Activated CD8-positive, alpha-beta T cell treated with anti-CD3 and anti-CD28 coated beads for 36 hours (primary cell): ENCODE measurements around the gene THAP8. TPM values are rescaled to one million over a fixed set of nuclear protein-coding genes. Genes with fewer than 3 reads are reported as not detected.

ENCODE experiments used
- ATAC-seq: fragments of 200-7000 bp; cut with Tn5 transposase; one replicate; pipeline ENCODE4 v1.10.0; 2021; ENCODE audit warnings: mild to moderate bottlenecking, moderate library complexity
- CTCF ChIA-PET: fragments of 350-600 bp; sonication (Branson Sonifier 250); formaldehyde crosslinking; loops from one replicate; lab custom pipeline; 2021; ENCODE audit warnings: antibody characterized with exemption; lab: Charles Lee
- POLR2A ChIA-PET: fragments of 350-600 bp; sonication (Branson Sonifier 250); formaldehyde crosslinking; loops from one replicate; lab custom pipeline; 2021; ENCODE audit warnings: antibody characterized with exemption; lab: Charles Lee
- DNase-seq: peaks from one replicate; pipeline ENCODE4 v3.0.0-alpha.2; 2020
- H3K27ac Mint-ChIP-seq: one replicate; pipeline ENCODE4 v1.8.0; 2021; ENCODE audit warnings: mild to moderate bottlenecking, mixed read lengths
- H3K27me3 Mint-ChIP-seq: one replicate; pipeline ENCODE4 v1.8.0; 2021; ENCODE audit warnings: mixed read lengths
- H3K36me3 Mint-ChIP-seq: one replicate; pipeline ENCODE4 v1.8.0; 2021; ENCODE audit warnings: low read depth, mixed read lengths
- H3K4me1 Mint-ChIP-seq: one replicate; pipeline ENCODE4 v1.8.0; 2021; ENCODE audit warnings: low read depth, mixed read lengths
- H3K4me3 Mint-ChIP-seq: one replicate; pipeline ENCODE4 v1.8.0; 2021; ENCODE audit warnings: mild to moderate bottlenecking, moderate library complexity, mixed read lengths
- H3K9me3 Mint-ChIP-seq: one replicate; pipeline ENCODE4 v1.8.0; 2021; ENCODE audit warnings: mixed read lengths
- CTCF ChIP-seq: fragments of 200-600 bp; IDR thresholded peaks from one replicate; pipeline ENCODE4 v1.8.0; 2022; ENCODE audit warnings: antibody characterized with exemption, mild to moderate bottlenecking
- intact Hi-C: fragments of 100-400 bp; cut with micrococcal nuclease; formaldehyde crosslinking; loops from one replicate; pipeline ENCODE4 v1.10.0; 2022
- total RNA-seq, 2 experiments: library from RNA; stranded (reverse); gene quantifications; one replicate each; pipeline ENCODE4 v1.2.3, GENCODE V29; 2021

THAP8 gene
- total RNA-seq, 2 experiments from 2014 or later, result 3.4 to 3.7 TPM

GRCh38 chr19:36082916-36083315, 28.8 kb upstream of the THAP8 start:
- CTCF ChIA-PET, result no interaction called here
- Mint-ChIP-seq H3K36me3 (peaks cover 54% of the 10 kb centered on the region), H3K27ac (no peak overlapping the region), H3K27me3 (no peaks in the 10 kb centered on the region), H3K4me3 (no peak overlapping the region), H3K9me3 (no peaks in the 10 kb centered on the region), H3K4me1 (no peaks in the 10 kb centered on the region)
- ATAC-seq (no peak), DNase-seq (no peak)
- no peak for TF ChIP-seq CTCF
- intact Hi-C loops, result no loop called here
- POLR2A ChIA-PET, result interaction anchor here (1.2 to 1.4 kb wide), 2 partner anchors 13 to 101 kb away, joined by 3 to 4 read pairs; no protein-coding TSS in a partner anchor

DNA sequence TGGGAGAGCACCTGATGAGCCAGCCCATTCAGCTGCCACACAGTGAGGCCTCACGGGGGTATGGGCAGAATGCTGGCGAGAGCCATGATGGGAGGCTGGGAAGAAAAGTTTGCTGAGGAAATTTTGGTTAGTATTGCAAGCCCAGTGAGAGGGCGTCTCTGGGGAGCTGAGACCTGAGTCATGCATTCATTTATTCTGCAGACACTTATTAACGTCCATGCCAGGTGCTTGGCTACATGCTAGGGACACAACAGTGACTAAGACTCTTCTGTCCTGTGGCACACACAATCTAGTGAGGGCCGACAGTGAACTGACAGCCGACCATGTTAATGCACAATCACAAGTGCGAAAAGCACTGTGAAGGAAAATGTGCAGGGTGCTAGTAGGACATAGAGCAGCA, 27.8 kb upstream of the THAP8 start:
- CTCF ChIA-PET, result no interaction called here
- ATAC-seq, result no peak
- Mint-ChIP-seq H3K27me3 (no peaks in the 10 kb centered on the region), H3K9me3 (no peaks in the 10 kb centered on the region), H3K4me1 (no peaks in the 10 kb centered on the region), H3K36me3 (peaks cover 58% of the 10 kb centered on the region), H3K27ac (no peak overlapping the region), H3K4me3 (no peak overlapping the region)
- POLR2A ChIA-PET, result no interaction called here
- DNase-seq, result no peak
- TF ChIP-seq CTCF, result no peak
- intact Hi-C loops, result no loop called here

GRCh38 chr19:36081385-36081784, 27.3 kb upstream of the THAP8 start:
- DNase-seq, result no peak
- CTCF ChIA-PET, result no interaction called here
- Mint-ChIP-seq H3K4me1 (no peaks in the 10 kb centered on the region), H3K36me3 (peaks cover 58% of the 10 kb centered on the region), H3K4me3 (no peak overlapping the region), H3K27ac (no peak overlapping the region), H3K9me3 (no peaks in the 10 kb centered on the region), H3K27me3 (no peaks in the 10 kb centered on the region)
- intact Hi-C loops, result no loop called here
- POLR2A ChIA-PET, result no interaction called here
- ATAC-seq, result no peak
- no peak for TF ChIP-seq CTCF

DNA sequence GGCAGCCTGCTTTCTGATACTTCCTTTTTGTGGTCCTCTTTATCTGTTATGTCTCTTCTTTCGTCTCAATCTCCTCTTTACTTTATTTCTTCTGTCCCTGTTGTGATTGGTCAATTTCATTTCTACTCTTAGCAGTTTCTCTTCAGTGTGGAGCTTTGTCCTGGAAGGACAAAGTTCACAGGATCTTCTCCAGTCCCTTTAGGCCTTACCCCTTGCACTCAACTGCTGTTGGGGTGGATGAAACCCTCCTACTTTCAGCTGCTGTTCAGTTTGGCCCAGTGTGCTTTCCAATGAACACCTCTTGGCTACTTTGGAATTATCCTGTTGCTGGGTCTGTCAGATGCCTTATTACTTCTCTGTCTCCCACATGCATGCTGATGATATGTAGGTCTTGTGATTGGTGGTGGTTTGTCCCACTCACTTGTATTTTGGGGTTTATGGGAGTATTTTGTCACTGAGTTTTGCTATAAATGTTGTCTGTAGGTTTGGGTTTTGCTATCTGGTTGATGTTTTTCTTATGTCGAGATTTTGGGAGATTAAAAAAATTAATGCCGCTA, 25.4 kb upstream of the THAP8 start:
- Mint-ChIP-seq H3K4me1 (no peaks in the 10 kb centered on the region), H3K9me3 (no peaks in the 10 kb centered on the region), H3K4me3 (no peak overlapping the region), H3K27me3 (no peaks in the 10 kb centered on the region), H3K36me3 (peaks cover 57% of the 10 kb centered on the region), H3K27ac (no peak overlapping the region)
- DNase-seq, result no peak
- ChIA-PET POLR2A (interaction anchor here (0.6 to 0.9 kb wide), 2 partner anchors 21 to 253 kb away, joined by 3 to 4 read pairs; no protein-coding TSS in a partner anchor), CTCF (interaction anchor here (0.9 kb wide), 1 partner anchor 15 kb away, joined by 3 read pairs; no protein-coding TSS in a partner anchor)
- intact Hi-C loops, result no loop called here
- ATAC-seq, result no peak
- no peak for TF ChIP-seq CTCF

DNA sequence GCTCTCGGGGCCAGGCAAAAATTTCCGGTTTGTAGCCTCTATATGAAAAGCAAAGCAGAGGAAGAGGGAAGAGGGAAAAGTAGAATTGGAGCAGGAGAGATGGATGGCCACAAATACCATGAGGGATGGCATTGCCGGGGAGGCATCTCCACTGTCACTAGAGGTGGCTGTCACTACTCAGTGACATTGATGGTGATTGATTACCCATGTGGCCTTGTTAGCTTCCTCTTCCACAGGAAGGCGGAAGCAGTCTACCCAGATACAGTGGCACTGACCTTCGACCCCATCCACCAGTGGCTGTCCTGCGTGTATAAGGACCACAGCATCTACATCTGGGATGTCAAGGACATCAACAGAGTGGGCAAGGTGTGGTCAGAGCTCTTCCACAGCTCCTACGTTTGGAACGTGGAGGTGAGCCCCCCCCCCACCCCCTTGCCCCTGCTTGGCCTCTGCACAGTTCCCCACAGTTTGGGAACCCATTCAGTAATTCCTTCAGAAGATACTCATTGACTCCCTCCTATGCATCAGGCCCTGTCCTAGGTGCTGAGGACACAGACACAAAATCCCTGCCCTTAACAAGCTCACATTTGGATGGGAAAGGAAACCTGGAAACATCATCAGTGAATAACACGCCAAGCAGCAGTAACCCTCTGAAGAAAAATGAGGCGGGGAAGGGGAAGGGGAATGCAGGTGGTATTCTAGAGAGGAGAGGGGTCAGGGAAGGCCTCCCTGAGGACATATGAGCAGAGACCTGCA, 19.2 kb upstream of the THAP8 start:
- Mint-ChIP-seq H3K4me3 (no peak overlapping the region), H3K27me3 (no peaks in the 10 kb centered on the region), H3K9me3 (no peaks in the 10 kb centered on the region), H3K4me1 (no peaks in the 10 kb centered on the region), H3K27ac (no peak overlapping the region), H3K36me3 (peaks cover 45% of the 10 kb centered on the region)
- intact Hi-C loops, result no loop called here
- ATAC-seq (no peak), DNase-seq (no peak)
- CTCF ChIA-PET, result no interaction called here
- TF ChIP-seq CTCF, result no peak
- POLR2A ChIA-PET, result interaction anchor here (1.0 to 1.5 kb wide), 3 partner anchors 12 to 24 kb away, joined by 3 to 6 read pairs (median 6); partner anchors contain the start of gene WDR62
